Measurements from ENCODE around the gene DIP2C.
"Not testable (repeated sequence)": the region's sequence is repeated elsewhere in the genome, so short reads cannot be mapped to it uniquely, and the experiment has no call there.

The DIP2C gene

DNA sequence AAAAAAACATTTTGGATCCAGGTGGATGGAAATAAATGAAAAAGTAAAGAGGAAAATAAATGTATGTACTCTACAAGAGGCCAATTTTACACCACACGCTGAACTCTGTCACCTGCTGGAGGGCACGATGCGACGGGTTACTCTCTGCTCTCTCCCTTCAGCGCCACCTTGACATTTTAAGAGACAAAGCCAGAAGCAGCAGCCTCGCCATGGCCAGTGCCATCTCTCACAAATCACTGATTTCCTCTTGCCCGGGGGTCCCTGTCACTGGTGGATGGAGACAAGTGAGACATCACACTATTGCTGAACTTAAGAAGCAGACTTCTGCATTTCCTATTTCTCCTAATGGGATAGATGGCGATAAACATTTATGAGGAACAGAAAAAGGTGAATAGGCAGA lies 364.2 kb downstream of the DIP2C start:
- H3K4me3 ChIP-seq (ENCODE audit: low read depth, low read length), result no peak overlapping the region
- no peak for DNase-seq (ENCODE audit: low read depth)
- TF ChIP-seq, protein P1, sequence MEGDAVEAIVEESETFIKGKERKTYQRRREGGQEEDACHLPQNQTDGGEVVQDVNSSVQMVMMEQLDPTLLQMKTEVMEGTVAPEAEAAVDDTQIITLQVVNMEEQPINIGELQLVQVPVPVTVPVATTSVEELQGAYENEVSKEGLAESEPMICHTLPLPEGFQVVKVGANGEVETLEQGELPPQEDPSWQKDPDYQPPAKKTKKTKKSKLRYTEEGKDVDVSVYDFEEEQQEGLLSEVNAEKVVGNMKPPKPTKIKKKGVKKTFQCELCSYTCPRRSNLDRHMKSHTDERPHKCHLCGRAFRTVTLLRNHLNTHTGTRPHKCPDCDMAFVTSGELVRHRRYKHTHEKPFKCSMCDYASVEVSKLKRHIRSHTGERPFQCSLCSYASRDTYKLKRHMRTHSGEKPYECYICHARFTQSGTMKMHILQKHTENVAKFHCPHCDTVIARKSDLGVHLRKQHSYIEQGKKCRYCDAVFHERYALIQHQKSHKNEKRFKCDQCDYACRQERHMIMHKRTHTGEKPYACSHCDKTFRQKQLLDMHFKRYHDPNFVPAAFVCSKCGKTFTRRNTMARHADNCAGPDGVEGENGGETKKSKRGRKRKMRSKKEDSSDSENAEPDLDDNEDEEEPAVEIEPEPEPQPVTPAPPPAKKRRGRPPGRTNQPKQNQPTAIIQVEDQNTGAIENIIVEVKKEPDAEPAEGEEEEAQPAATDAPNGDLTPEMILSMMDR (IDR thresholded peaks at IDR 0.05; ENCODE audit: control insufficient read depth, extremely low read depth, insufficient read depth), result no peak

DNA sequence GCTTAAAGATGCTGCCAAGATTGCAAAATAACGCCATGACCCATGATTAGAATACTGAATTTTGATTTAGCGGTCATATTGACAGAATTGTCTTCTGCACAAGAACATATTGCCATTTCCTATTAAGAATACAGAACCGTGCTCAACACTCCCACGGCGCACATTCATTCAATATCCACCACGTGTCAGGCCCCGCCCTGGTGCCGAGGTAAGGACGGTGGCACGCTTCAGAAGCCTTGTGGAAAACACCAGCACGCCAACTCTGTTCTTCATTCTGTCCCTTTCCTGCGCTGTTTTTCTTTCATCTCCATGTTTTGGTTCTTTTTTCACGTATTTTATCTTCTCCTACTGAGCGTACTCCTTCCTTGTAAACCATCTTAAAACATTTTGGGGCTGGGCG lies 364.9 kb downstream of the DIP2C start:
- no peak overlapping the region for H3K4me3 ChIP-seq (ENCODE audit: low read depth, low read length)
- TF ChIP-seq, protein P1 (IDR thresholded peaks at IDR 0.05; ENCODE audit: control insufficient read depth, extremely low read depth, insufficient read depth), result no peak
- no peak for DNase-seq (ENCODE audit: low read depth)

DNA sequence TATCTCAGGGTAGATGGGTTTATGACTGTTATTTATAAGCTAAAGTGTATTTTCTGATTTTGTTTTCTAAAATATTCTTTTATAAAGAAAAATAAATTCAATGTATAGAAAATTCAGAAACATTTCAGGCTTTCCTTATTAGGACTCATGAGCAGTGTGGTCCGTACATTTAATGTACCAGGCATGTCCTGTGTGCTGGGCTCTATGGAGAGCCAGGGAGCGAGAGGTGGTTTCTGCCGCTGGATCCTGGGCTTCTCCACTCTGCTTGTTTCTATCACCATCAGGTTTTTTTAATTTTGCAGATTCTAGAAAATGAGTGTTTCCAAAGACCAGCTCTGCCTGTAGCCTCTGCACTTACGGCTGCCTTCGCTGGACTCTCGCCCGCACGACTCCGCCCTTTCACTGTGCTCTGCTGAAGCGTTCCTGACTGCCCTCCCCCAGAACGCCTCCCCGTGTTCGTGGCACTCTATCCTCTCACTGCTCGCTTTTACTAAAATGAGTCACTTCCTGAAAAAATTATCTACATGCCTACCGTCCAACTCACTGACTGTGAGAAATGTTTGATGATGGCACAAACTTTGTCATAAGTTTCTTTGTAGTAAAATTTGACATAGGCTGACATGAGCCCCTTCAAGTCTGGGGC lies 365.7 kb downstream of the DIP2C start:
- DNase-seq (ENCODE audit: low read depth), result no peak
- H3K4me3 ChIP-seq (ENCODE audit: low read depth, low read length), result no peak overlapping the region
- TF ChIP-seq, protein P1 (IDR thresholded peaks at IDR 0.05; ENCODE audit: control insufficient read depth, extremely low read depth, insufficient read depth), result no peak

DNA sequence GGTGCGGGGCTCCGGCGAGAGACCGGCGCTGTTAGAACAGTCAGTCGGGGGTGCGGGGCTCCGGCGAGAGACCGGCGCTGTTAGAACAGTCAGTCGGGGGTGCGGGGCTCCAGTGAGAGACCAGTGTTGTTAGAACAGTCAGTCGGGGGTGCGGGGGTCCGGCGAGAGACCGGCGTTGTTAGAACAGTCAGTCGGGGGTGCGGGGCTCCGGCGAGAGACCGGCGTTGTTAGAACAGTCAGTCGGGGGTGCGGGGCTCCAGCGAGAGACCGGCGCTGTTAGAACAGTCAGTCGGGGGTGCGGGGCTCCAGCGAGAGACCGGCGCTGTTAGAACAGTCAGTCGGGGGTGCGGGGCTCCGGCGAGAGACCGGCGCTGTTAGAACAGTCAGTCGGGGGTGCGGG lies 366.4 kb downstream of the DIP2C start:
- DNase-seq (ENCODE audit: low read depth); H3K4me3 ChIP-seq (ENCODE audit: low read depth, low read length): not testable (repeated sequence)

DNA sequence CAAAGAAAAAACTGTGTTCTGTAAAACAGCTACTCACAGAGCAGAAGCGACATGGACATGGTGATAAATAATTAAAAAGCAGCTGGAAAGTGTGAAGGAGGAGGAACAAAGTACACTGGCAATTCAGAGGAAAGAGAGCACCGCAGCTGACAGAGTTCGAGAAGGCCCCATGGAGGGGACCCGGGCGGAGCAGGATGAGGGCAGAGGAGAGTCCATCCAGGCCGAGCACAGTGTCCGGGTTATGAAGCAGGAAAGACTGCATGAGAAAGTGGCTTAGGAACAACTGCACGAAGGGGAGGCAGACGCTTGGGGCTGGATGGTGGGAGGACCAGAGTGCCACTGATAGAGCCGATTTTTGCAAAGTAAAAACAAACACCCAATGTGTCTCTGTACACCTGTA lies 368.7 kb downstream of the DIP2C start:
- DNase-seq (ENCODE audit: low read depth), result no peak
- H3K4me3 ChIP-seq (ENCODE audit: low read depth, low read length), result no peak overlapping the region

DNA sequence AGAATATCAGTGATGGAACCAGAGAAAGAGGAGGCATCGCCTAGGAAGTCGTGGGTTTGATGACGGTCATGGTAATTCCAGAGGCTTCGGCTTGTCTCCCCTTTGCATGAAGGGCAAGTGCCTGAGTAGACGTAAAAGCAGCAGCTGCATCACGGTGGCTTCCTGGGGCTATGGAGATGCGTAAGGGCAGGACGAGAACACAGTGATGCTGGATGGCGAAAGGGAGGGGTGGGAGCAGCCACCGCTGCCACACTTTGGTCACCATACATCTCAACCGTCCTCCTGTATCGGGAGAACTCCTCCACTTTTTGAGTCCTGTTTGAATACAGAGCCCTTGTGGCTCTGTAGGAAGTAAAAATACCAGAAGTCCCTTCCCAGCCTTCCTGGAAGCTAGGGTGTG lies 371.5 kb downstream of the DIP2C start:
- TF ChIP-seq, protein P1 (IDR thresholded peaks at IDR 0.05; ENCODE audit: control insufficient read depth, extremely low read depth, insufficient read depth), result no peak
- no peak overlapping the region for H3K4me3 ChIP-seq (ENCODE audit: low read depth, low read length)
- DNase-seq (ENCODE audit: low read depth), result no peak

More for the DNA sequence above, 368.7 kb downstream of the DIP2C start:
- TF ChIP-seq, protein P1 (IDR thresholded peaks at IDR 0.05; ENCODE audit: control insufficient read depth, extremely low read depth, insufficient read depth), result no peak

DNA sequence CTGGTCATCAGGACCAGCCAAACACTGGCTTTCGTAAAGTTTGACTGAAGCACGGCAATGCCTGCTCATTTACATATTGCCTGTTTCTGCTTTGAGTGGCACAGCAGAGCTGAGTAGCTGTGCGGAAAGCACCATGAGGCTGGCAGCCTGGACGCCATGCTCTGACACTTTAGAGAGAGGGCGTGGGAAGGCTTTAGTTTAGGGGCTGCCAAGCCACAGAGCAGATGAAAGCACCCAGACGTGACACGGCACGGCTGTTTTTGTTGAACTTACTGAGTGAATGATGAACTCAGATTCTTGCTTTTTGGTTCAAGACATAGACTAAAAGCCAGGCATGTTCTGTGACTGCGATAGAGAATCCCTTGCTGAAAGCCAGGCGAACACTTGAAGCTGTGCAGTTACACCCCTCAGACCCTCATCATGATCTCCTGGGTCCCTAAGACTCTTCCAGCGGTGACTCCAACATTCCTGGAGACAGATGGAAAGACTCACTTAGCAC lies 372.1 kb downstream of the DIP2C start:
- H3K4me3 ChIP-seq (ENCODE audit: low read depth, low read length), result no peak overlapping the region
- TF ChIP-seq, protein P1 (IDR thresholded peaks at IDR 0.05; ENCODE audit: control insufficient read depth, extremely low read depth, insufficient read depth), result no peak
- DNase-seq (ENCODE audit: low read depth), result no peak
